ENCODE measurements around the gene PDCD6IP.
"Not testable (repeated sequence)": the region's sequence is repeated elsewhere in the genome, so short reads cannot be mapped to it uniquely, and the experiment has no call there.

The PDCD6IP gene

GRCh38 chr3:33855407-33855806, 57.0 kb downstream of the PDCD6IP start:
- DNase-seq = peak; percentile 37

GRCh38 chr3:33855884-33856546, 57.6 kb downstream of the PDCD6IP start:
- DNase-seq = no peak

- not testable (repeated sequence) for DNase-seq
Measured at GRCh38 chr3:33857701-33858100, 59.3 kb downstream of the PDCD6IP start.

GRCh38 chr3:33858131-33858530, 59.7 kb downstream of the PDCD6IP start:
- DNase-seq = no peak

GRCh38 chr3:33860373-33861050, 62.1 kb downstream of the PDCD6IP start:
- no peak for DNase-seq

GRCh38 chr3:33865133-33865532, 66.7 kb downstream of the PDCD6IP start:
- DNase-seq = no peak

- DNase-seq = peak; percentile 11
Measured at GRCh38 chr3:33868309-33868708, 69.9 kb downstream of the PDCD6IP start.

- DNase-seq = no peak
Measured at GRCh38 chr3:33869977-33870376, 71.5 kb downstream of the PDCD6IP start.

GRCh38 chr3:33874815-33875214, 76.4 kb downstream of the PDCD6IP start:
- DNase-seq = no peak

- DNase-seq = no peak
Measured at GRCh38 chr3:33875680-33876079, 77.2 kb downstream of the PDCD6IP start.

- DNase-seq = no peak
Measured at GRCh38 chr3:33877187-33877586, 78.8 kb downstream of the PDCD6IP start.

- DNase-seq = no peak
Measured at GRCh38 chr3:33879540-33879939, 81.1 kb downstream of the PDCD6IP start.

- DNase-seq = no peak
Measured at GRCh38 chr3:33881156-33882064, 83.0 kb downstream of the PDCD6IP start.

- no peak for DNase-seq
Measured at GRCh38 chr3:33882296-33882695, 83.9 kb downstream of the PDCD6IP start.

GRCh38 chr3:33883538-33883950, 85.1 kb downstream of the PDCD6IP start:
- DNase-seq = peak; percentile 59

GRCh38 chr3:33883951-33884561, 85.6 kb downstream of the PDCD6IP start:
- no peak for DNase-seq

- no peak for DNase-seq
Measured at GRCh38 chr3:33884701-33885100, 86.3 kb downstream of the PDCD6IP start.

- no peak for DNase-seq
Measured at GRCh38 chr3:33885496-33885895, 87.1 kb downstream of the PDCD6IP start.

GRCh38 chr3:33886015-33886414, 87.6 kb downstream of the PDCD6IP start:
- no peak for DNase-seq

- no peak for DNase-seq
Measured at GRCh38 chr3:33887478-33887877, 89.0 kb downstream of the PDCD6IP start.

- no peak for DNase-seq
Measured at GRCh38 chr3:33889394-33890039, 91.1 kb downstream of the PDCD6IP start.

- no peak for DNase-seq
Measured at GRCh38 chr3:33892655-33893054, 94.2 kb downstream of the PDCD6IP start.

GRCh38 chr3:33895658-33896057, 97.2 kb downstream of the PDCD6IP start:
- no peak for DNase-seq

All from activated CD4-positive, alpha-beta T cell treated with anti-CD3 and anti-CD28 coated beads, Interleukin-2, Interleukin-6, amounts not matched to agents 100 ng/mL and 50 ng/mL, durations not matched to agents 16 hours and 8 hours (primary cell).